KG1 (cell line): ENCODE results near the gene ZCCHC24.
"Not testable (repeated sequence)": the region's sequence is repeated elsewhere in the genome, so short reads cannot be mapped to it uniquely, and the experiment has no call there.

ENCODE experiments used
- DNase-seq: peaks from one replicate; lab custom pipeline; 2025; lab: John Stamatoyannopoulos, UW

The ZCCHC24 gene

DNA sequence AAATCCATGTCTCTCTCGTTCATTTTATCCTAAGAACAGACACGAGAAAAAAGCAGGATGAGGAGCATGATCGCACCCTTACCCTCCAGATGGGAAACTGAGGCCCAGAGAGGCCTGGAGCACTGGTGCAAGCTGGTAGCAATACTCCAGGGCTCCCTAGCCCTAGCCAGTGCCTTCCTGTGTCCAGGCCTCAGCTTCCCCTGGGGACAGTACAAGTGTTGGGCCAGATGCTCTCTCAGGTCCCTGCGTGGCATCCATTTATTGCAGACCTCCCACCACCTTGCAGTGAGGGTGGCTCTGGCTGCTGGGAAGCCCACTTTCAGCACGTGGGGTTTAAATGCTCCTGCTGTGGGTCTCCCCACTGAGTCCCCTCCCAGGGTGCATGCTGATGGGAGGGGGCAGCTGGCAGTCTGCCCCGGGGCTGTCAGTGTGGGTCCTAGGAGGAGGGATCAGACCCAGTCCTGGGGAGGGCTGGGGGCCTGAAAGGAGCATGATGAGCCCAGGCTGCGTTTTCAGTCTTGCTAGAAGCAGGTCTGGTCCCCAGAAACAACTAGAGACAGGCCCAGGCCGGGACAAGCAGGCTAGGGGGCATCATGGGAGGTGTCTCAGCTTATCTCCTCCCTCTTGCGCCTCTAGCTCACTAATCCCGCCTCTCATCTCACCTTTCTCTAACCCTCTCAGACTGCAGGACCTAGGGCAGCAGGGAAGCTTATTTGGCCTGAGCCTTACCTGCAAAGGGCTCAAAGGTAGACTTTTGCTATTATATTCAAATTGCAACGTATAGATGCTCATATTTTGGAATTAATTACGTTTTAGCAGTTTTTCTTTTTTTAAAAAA, 98.8 kb downstream of the ZCCHC24 start:
- DNase-seq: no peak

DNA sequence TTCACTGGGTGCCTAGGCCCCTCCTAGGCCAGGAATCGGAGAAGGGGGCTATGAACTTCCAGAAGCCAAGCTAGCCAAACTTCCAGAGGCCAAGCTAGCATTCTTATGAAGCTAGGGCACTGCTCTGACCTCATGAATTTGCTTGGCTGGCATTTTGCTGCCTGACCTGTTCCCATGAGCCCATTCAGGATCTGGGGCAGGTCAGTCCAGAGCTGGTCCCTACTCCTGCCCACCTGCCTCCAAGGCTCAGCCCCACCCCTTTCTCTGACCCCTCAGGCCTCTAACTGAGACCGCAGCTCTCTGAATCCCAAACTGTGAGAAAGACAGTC, 99.4 kb downstream of the ZCCHC24 start:
- DNase-seq: no peak

DNA sequence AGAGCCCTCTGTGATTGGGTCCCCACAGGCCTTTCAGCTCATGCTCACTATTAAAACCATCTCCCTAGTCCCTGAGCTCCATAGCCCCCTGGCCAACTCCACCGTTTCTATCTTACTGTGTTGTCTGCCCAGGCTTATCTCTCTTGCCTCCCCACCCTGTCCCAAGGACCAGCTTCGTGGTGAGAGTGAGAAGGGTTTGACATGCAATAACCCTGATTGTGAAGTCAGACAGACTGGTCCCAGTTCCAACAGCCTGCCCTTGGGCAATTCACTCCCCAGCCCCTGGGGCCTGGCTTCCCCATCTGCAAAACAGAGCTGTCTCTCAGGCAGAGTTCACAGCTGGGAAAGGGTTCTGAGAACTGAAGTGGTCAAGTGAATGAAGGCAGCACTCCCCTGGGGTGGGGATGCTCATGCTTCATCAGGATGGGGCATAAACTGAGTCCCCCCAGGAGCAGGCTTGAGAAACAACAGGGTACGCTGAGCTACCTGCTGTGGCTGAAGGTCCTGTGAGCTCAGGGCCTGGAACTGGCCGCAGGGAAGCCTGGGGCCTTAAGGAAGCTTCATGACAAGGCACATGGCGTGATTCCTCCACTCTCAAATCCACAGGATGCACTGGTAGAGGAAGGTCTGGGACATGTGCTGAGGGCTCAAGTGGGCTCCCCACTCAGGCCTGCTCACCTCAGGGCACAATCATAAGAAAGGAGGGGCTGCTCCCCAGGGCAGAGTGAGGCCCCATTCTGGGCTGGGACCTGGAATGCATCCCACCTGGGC, 100.0 kb downstream of the ZCCHC24 start:
- DNase-seq: no peak

DNA sequence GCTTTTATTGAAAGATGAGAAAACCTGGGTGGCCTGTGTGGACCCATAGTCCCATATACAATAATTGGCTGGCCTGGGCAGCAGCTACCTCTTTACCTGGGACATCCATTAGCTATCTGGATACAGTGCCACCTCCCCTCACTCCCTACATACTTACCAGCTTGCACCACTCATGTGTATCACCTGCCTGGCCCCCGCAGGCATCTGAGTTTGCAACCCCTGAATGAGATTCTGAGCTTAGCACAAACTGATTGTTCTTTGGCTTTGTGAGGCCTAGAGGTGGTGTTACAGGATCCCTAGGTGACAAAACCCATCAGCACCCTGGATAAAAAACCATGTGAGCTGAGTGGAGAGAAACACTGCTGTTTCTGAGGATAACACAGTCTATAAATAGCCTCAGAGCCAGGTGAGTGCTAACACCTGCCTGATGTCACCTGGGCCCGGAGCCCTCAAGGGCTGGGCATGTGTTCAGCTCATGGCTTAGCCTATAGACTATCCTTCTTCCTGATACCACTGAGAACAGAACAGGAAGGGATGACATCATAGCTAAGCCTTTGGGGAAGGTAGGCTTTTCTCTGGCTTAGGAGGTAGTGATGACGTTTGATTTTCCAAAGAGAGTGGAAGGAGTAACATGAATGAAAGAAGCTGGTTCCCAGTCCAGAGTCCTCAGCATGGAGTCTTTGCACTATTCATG, 100.8 kb downstream of the ZCCHC24 start:
- no peak for DNase-seq

DNA sequence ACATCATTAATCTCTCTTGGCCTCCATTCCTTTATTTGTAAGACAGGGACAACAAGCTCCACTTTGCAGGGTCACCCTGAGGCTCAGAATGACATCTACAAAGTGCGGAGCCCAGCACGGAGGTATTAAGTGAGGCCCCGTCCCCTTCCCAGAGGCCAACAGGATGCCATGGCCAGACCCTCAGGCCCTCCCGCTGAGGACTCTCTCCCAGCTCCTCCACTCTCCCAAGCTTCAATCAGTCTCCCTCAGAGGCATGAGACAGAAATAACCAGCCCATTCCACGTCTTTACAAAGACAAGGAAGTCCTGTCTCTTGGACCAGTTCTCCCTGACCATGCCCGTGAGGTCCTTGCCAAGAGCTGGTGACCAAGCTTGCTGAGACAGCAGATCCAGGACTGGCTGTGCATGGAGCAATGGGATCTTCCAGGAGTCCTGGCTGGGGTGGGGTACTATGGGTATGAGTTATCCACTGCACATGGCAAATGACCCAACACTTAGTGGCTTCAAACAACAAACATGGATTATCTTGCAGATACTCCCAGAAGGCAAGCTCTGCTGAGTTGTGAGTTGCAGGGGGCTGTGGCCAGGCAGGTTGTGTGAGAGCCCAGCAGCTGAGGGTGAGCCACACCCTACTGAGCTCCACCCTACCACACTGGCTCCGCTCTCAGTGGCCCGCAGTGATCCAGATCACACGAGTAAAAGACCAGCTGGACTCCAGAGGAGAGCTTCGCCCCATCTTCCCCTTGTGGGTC, 102.4 kb downstream of the ZCCHC24 start:
- DNase-seq: no peak

DNA sequence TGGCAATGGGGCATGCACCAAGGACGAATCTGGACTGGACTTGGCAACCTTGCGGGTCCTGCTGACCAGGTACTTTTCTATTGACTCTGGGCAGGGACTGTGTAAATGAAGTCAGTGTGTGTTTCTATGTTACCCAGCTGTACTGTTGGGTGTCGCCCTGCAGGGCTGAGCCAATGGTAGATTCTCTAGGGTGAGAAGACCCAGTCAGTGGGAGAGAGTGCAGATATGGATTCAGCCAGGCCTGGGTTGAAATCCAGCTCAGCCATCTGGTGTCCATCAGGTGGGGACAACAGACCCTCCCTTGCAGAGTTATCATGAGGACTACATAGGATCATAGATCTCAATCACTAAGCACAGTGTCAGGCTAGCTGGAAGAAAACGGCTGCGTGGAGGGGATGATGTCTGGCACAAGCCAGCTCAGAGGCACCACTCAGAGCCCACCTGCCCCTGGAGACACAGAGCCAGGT, 103.1 kb downstream of the ZCCHC24 start:
- no peak for DNase-seq

DNA sequence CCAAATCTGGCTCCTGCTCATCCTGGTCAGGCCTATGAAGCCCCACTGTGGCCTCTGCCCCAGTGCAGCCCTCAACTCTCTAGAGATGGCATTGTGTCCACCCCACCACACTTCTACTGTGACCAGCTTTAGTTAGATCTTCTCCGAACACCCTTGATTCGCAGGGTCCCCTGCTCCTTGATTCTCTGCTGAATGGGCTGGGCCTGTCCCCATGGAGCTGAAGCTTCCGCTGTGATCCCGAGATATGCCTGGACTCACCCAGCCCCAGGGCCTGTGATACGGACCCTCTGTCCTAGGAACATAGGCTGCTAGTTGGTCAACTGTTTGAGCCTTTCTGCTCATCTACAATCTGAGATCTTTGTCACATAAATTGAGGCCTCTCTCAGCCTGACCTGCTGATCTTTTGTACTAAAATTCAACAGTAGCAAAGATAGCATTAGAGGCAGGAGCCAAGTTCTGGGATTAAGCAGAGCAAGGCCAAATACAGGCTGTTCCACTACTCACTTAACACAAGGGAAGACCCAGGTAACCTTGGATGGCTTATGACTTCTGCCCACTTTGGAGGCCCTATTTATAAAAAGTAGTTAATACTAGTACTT, 104.7 kb downstream of the ZCCHC24 start:
- DNase-seq: no peak

DNA sequence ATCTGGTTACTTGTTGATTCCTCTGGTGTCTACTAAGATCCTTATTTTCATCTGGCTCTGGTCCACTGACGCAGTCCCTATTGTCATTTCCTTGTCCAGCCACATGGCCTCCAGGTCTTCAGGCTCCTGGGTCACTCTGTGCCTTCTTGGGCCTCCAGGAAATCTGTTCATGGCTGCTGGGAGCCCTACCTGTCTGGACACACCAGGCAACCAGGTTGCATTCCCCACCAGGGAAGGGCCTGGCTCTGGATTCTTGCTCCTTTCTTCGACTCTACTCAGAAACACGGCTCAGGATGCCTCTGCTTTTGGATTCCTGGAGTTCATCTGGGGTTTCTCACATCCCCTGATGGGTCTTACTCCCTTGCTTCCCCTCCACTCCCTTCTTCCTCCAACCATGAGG, 106.2 kb downstream of the ZCCHC24 start:
- no peak for DNase-seq

DNA sequence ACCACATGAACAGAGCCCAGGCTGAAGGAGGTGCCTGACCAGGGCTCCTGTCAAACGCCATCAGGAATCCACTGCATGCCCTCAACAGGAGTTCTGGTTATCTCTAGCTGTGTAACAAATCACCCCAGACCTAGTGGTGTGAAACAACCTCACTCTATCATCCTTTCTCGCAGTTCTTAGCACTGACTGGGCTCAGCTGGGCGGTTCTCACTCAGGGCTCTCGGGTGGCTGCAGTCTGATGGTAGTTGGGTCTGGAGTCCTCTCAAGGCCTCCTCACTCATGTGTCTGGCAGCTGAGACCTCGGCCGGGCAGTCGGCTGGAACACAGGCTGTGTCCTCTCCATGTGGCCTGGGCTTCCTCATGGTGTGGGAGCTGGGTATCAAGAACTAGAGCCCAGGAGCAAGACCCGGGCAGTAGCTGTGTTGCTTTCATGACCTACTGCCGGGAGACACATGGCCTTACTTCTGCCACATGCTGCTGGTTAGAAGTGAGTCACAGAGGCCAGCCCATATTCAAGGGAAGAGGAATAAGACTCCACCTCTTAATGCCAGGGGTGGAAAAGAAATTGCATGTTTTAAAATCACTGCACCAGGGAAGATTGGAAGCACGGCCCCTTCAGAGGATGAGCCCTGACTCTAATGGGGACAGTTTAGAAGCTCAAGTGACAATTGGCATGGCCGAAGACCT, 107.5 kb downstream of the ZCCHC24 start:
- not testable (repeated sequence) for DNase-seq

DNA sequence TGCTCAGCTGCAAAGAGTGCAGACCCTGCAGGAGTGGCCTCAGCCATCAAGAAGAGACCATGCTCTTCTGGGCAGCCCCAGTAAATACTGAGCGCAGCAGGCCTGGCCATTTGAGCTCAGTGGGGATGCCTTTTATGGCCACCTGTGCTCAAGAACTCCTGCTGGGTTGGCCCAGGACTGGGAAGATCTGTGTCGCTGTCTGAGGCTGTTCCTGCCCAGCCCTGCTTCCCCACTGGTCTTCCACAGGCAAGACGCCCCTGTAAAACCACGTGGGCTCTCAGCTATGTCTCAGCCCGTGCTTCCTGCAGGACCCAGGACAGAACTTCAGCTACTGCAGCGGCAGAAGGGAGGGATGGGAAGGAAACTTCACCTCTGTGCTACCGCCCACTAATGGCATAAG, 108.7 kb downstream of the ZCCHC24 start:
- DNase-seq: no peak

DNA sequence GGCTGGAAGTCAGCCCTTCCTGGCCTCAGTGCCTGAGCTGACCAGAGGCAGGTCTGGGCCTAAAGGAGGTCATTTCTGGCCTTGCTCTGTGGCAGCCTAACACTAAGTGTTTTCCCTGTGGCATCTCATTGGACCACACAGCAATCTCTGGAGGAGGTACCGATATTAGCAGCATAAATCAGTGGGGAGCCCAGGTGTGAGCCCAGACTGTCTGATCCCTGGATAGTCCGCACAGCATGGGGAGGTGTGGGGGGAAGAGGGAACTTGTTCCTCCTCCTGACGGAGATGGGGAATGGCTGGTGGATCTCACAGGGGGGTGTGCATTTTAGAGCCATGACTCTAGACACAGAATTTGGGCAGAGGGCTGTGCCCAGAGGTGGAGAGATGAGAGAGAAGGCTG, 109.1 kb downstream of the ZCCHC24 start:
- DNase-seq: no peak

DNA sequence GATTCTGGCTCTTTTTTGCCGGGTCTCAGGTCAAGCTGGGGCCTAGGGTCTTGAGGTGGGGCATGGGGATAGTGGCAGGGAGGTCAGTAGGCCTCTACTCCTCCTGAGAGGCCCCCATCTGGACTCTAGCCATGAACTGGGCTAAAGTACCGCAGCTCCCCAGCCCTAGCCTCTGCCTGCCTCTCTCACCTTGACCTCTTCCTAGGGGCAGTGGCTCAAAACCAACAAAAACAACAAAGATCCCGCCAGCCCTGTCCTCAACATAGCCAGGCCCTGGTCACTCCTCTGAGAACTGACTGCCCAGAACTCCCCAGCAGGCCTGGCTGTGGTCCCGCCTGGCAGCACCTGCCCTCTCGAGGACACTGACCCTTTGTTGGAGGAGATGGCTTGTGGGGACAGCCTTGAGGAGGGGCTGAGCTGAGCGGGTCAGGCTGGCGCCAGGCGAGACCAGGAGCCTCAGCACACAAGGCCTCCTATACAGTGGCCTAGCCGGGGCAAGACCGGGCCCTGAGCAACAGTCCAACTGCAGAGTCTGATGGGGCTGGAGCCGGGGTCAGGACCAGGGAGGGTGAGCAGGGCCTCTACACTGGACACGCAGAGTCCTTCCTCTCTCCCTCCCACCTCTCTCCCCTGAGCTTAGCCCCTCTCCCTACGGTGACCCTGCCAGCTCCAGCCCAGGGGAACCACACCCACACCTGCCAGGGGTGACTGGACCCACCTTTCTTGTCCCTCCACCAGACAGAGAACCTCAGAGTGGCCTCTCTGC, 109.8 kb downstream of the ZCCHC24 start:
- DNase-seq: no peak

DNA sequence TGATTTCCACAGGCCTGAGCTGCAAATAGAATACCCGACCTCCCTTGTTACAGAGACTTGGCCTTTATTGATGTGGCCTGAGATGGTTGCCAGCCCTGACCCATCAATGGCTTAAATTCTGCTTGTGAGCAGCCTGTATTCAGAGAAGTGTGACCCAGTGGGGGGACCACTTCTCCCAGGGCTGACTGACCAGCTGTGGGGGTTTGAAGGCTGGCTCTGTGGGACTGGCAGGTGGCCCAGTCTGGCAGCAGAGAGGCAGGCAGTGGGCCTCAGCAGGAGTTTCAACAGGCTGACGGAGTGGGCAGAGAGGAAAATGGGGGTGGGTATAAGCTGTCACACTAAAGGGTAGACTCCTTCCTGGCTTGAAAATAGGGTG, 110.3 kb downstream of the ZCCHC24 start:
- no peak for DNase-seq

DNA sequence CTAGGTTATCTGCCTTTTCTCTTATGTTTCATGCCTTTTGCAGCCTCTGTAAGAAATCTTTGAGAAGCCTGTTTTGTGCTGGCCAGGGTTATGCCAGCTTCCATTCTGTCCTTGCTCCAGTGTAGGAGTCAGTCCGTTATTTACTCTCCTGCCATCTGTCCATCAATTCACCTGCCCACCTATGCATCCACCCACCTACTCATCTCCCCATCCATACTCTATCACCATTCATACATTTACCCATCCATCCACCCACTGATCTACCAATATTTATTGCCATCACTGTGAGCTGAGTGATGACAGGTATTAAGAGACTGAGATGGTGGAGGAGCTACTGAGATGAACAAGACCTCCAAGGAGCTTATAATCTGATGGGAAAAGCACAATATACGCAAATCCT, 110.9 kb downstream of the ZCCHC24 start:
- DNase-seq: no peak

DNA sequence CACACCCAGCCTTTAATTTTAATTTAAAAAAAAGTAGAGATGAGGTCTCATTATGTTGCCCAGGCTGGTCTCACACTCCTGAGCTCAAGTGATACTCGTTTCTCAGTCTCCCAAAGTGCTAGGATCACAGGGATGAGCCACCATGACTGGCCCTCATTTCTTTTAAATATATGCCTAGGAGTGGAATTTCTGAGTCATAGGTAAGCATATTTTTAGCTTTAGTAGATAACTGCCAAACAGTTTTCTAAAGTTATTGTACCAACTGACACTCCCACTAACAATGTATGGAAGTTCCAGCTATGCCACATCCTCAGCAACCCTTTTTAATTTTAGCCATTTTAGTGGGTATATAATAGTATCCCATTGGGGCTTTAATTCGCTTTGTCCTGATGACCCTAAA, 111.9 kb downstream of the ZCCHC24 start:
- DNase-seq: no peak

DNA sequence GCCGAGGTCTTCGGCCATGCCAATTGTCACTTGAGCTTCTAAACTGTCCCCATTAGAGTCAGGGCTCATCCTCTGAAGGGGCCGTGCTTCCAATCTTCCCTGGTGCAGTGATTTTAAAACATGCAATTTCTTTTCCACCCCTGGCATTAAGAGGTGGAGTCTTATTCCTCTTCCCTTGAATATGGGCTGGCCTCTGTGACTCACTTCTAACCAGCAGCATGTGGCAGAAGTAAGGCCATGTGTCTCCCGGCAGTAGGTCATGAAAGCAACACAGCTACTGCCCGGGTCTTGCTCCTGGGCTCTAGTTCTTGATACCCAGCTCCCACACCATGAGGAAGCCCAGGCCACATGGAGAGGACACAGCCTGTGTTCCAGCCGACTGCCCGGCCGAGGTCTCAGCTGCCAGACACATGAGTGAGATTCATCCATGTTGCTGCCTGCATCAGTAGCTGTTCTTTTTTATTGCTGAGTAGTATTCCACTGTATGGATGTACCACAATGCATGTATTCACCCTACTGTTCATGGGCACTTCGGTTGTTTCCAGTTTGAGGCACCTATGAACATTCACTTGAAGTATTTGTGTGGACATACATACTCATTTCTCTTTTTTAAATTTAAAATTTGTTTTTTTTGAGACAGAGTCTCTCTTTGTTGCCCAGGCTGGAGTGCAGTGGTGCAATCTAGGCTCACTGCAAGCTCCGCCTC, 112.7 kb downstream of the ZCCHC24 start:
- not testable (repeated sequence) for DNase-seq
